HG02970 (cell line): ENCODE measurements around the gene GARS1.
"Not testable (repeated sequence)": the region's sequence is repeated elsewhere in the genome, so short reads cannot be mapped to it uniquely, and the experiment has no call there.

ENCODE experiments used
- ATAC-seq: cut with Tn5 transposase; IDR thresholded peaks from one replicate; pipeline ENCODE4 v1.9.1; 2021; ENCODE audit warnings: mild to moderate bottlenecking, moderate library complexity, moderate number of reproducible peaks; ENCODE audit not compliant: unreplicated experiment, low FRiP score

The GARS1 gene

GRCh38 chr7:30594540-30595435 is at the start of gene GARS1:
GARS1 (plus strand) TSS chr7:30594878; CDS start chr7:30594922, 44 bp downstream.
- ATAC-seq: peak; percentile 87

GRCh38 chr7:30545791-30546555 is 48.7 kb upstream of the GARS1 start:
- no peak for ATAC-seq

- ATAC-seq: no peak
Measured at GRCh38 chr7:30546596-30546995, 48.1 kb upstream of the GARS1 start.

DNA sequence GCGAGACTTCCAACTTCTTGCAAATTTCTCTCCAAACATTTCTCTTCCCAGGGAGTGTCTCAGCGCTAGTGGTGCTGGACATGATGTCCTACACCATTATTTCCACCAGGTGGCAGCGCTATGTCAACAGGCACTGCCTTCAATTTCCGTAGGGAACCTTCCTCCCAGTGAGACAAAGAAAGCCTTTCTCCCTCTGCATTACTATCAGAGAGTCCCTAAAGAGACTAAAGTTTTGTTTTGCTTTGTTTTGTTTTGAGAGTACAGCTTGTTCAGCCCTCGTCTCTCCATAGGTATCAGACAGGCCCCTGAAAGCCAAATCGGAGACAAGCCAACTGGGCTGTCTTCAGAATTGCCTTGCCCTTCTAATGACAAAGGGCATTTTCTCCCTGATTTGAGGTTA is 45.8 kb upstream of the GARS1 start:
- no peak for ATAC-seq

DNA sequence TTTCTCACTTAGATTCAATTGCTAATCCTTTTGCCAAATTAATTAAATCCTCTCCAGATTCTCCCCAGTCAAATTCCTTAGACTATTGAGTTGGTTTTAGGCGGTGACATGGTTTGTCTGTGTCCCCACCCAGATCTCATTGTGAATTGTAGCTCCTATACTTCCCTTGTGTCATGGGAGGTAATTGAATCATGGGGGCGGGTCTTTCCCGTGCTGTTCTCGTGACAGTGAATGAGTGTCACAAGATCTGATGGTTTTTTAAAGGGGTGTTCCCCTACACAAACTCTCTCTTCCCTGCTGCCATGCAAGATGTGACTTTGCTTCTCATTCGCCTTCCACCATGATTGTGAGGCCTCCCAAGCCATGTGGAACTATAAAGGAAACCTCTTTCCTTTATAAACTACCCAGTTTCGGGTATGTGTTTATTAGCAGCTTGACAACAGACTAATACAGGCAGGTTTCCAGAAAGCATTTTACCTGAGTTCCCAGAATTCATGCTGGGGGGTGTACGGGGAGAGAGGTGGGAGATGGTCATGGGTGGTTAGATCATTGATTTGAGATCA is 44.7 kb upstream of the GARS1 start:
- ATAC-seq: no peak

DNA sequence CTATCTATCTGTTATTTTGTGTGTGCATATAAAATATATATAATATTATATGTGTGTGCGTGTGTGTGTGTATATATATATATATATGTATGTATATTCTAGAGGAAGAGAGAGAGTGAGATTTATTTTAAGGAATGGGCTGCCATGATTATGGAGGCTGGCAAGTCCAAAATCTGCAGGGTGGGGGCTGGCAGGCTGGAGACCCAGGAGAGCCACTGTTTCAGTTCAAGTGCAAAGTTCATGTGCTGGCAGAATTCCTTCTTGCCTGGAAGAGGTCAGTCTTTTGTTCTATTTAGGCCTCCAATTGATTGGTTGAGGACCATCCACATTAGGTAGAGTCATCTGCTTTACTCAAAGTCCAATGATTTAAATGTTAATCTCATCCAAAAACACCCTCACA is 42.3 kb upstream of the GARS1 start:
- no peak for ATAC-seq

- no peak for ATAC-seq
Measured at GRCh38 chr7:30553141-30553540, 41.5 kb upstream of the GARS1 start.

DNA sequence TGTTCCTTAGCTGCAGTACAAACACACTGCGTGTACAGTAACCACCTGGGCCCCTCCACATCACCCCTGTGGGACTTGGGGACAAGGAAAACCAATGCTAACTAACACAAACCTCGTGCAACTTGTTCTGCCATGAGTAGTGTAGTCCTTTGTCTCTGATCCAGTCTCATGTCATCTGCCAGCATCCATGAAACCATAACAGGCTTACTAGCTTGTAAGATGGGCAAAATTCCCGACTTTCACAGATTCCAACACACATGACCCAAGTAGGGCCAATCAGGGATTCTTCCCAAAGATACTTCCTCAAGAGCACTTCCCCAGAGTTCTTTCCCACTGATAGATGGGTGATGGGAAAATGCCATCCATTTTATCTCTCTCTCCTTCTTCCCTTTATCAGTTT is 41.1 kb upstream of the GARS1 start:
- no peak for ATAC-seq

DNA sequence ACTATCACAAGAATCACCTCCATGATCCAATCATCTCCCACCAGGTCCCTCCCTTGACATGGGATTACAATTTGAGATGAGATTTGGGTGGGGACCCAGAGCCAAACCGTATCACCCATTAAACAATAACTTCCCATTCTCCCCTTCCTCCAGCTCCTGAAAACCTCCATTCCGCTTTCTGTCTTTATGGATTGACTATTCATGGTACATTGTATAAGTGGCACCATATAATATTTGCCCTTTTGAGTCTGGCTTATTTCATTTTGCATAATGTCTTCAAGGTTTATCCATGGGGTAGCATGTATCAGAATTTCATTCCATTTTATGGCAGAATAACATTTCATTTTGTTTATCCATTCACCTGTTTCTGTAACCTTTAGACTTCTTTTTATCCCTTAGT is 39.2 kb upstream of the GARS1 start:
- ATAC-seq: no peak

DNA sequence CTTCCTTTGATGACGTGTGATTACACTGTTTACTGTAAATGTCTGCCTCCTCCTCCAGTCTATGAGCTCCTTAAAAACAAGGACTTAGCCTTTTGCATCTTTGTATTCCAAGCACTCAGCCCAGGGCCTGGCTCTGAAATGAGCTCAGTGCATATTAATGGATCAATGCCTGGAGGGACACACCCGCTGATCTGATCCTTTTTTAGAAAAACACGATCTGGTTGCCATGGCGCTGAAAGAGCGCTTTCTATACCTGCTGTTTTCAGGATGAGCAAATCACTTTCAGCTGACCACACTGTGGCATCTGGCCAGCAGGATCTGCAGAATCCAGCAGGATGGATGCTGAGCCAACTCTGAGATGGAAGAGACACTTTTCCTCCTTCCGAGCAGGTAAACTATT is 37.8 kb upstream of the GARS1 start:
- ATAC-seq: no peak

DNA sequence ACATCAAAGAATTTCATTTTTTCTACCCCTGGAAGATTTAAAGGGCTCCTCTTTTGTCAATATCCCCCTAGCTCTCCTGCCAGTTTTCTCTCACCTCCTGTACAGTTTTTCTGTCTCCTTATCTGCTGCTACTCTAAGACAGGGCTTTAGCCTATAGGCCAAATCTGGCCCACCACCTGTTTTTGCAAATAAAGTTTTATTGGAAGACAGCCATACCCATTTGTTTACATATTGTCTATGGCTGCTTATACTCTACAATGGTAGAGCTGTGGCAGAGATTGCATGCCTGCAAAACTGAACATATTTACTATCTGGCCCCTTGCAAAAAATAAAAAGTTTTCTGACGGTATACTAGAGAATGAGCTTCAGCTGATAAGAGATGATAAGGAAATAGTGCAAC is 37.4 kb upstream of the GARS1 start:
- no peak for ATAC-seq

GRCh38 chr7:30559611-30560010 is 35.1 kb upstream of the GARS1 start:
- no peak for ATAC-seq

DNA sequence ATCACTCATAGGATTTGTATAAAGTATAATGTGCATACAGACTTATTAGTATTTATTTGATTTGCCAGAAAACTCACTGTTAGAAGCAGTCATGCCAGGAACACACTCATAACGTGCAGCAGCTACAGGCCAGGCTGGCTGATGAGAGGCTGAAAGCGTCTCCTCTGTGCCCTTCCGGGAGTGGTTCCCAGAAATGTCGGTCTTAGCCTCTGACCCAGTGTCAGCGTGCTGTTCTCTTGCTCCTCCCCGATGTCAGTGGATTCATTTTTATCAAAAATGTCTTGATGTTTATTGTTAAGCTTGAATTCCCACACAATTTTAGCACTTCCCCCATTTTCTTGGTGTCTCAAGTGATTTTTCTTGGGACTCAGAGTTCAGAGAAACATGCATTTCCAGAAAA is 33.3 kb upstream of the GARS1 start:
- ATAC-seq: no peak

DNA sequence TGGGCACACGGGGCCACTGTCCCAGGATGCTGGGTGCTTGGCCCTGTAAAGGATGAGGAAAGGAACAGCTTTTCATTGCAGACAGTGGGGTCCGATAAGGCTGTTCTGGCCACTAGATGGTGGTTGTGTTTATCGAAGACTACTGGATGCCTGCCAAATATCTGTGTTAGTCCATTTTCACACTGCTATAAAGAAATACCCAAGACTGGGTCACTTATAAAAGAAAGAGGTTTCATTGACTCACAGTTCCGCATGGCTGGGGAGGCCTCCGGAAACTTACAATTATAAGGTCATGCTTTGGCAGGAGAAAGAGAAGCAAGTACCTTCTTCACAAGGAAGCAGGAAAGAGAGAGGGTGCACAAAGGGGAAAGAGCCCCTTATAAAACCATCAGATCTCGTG is 32.2 kb upstream of the GARS1 start:
- no peak for ATAC-seq

DNA sequence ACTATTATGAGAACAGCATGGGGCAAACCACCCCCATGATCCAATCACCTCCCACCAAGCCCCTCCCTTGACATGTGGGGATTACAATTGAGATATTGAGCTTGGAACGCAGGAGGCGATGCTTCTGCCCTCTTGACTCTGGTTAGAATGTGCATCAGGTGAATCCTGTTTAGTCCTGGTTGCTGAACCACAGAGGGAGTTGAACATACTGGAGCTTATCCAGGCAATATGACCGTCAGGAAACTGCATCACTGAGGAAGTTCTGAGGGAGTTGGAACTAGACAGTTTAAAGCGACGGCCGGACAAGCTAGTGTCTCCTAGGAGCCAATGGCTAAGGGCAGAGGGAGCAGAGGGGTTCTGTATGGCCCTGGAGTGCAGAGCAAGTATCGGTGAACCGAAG is 31.8 kb upstream of the GARS1 start:
- no peak for ATAC-seq

- no peak for ATAC-seq
Measured at GRCh38 chr7:30563326-30563942, 31.2 kb upstream of the GARS1 start.

DNA sequence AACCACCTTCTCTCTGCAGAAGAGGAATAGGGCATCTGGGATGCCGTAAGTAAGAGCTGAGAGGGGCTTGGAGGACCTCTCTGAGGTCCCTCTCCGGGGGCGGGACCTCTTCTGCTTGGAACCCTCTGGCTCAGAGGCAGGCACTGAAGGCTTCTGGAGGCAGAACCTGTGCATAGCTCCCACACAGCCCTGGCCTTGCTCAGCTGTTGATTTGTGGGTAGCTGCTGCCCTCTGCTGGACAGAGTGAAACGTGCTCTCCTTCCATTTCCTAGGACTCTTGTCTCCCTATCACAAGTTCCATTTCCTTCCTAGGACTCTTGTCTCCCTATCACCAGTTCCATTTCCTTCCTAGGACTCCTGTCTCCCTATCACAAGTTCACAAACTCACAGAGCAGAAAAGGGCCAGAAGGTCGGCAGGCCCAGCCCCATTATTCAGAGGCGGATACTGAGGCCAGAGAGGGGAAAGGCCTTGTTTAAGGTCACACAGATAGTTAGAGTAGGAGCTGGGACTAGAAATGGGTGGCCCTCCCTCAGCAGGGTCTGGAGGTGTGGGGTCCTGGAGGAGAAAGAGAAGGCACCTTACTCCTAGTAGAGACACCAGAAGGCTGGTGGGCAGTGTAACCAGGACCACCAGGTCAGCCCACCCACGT is 30.3 kb upstream of the GARS1 start:
- no peak for ATAC-seq

DNA sequence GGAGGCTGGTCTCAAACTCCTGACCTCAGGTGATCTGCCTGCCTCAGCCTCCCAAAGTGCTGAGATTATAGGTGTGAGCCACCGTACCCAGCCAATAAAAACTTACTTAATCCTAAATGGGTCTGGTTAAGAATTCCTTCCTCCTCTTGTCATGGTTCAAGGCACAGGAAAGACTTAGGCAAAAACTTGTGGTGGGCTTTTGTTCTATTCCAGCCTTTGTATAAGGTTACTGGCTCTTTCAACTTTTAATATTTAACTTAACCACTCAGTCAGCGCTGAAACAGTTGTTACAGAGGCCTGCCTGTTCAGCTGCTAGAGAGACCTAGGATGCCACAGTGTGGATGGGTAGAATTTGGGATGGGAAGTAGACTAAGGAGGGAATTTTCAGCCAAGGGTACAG is 28.1 kb upstream of the GARS1 start:
- ATAC-seq: no peak

DNA sequence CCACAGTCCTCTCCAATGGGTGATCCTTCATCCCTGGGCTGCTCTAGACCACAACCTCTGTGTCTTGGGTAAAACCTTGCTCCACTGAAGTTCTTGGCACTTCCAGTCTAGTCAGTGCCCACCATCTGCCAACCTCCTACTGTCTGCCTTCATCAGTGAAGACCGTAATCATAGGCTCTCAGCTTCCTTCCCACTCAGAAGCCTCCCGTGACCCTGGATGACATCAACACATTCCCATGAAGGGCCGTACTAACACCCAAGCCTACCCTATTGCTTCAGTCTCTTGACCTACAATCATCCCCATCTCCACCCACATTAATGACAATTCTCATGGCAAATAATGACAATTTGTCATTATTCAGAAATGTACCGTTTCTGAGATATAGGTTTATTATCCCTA is 27.6 kb upstream of the GARS1 start:
- no peak for ATAC-seq

GRCh38 chr7:30570238-30570637 is 24.4 kb upstream of the GARS1 start:
- ATAC-seq: not testable (repeated sequence)
